HepG2 (cell line): Measurements from ENCODE around the gene AP1M2. TPM values are rescaled to one million over a fixed set of nuclear protein-coding genes. Genes with fewer than 3 reads are reported as not detected.
A peak's percentile ranks its signal among the peaks of the same experiment; 100 is the strongest.

ENCODE experiments used
- GATAD2A ChIP-seq: IDR thresholded peaks from 2 replicates; pipeline ENCODE4 v1.6.1; 2016
- SP5 ChIP-seq: IDR thresholded peaks from 2 replicates; pipeline ENCODE4 v1.6.1; 2016; ENCODE audit warnings: low read depth, borderline replicate concordance
- SRF ChIP-seq: IDR thresholded peaks from 2 replicates; pipeline ENCODE4 v1.6.1; 2011; ENCODE audit warnings: mild to moderate bottlenecking, low read depth, low read length, moderate library complexity
- TOE1 ChIP-seq: sonication (generic); formaldehyde crosslinking; IDR thresholded peaks from 2 replicates; pipeline ENCODE4 v1.4.0; 2020; ENCODE audit warnings: mild to moderate bottlenecking, missing genetic modification reagents
- ZBTB1 ChIP-seq: sonication (generic); formaldehyde crosslinking; IDR thresholded peaks from 2 replicates; pipeline ENCODE4 v1.4.0; 2020; ENCODE audit warnings: missing genetic modification reagents, borderline replicate concordance
- ZNF136 ChIP-seq: sonication (generic); formaldehyde crosslinking; IDR thresholded peaks from 2 replicates; pipeline ENCODE4 v1.8.1; 2022; ENCODE audit warnings: low read depth, mild to moderate bottlenecking, moderate library complexity, missing genetic modification reagents
- ZNF138 ChIP-seq: sonication (generic); formaldehyde crosslinking; IDR thresholded peaks from 2 replicates; pipeline ENCODE4 v1.5.0; 2020; ENCODE audit warnings: mild to moderate bottlenecking, low read depth, missing genetic modification reagents
- ZNF607 ChIP-seq: sonication (generic); formaldehyde crosslinking; IDR thresholded peaks from 2 replicates; pipeline ENCODE4 v1.5.1; 2020; ENCODE audit warnings: missing genetic modification reagents, mild to moderate bottlenecking, borderline replicate concordance
- polyA plus RNA-seq, 8 experiments: library from polyadenylated mRNA; depleted of rRNA in 3 of 8; stranded (reverse) in 7 of 8; unstranded in 1 of 8; fragments of >200 nt; fragmentation: Illumina TruSeq in 4 of 8; extraction: Trizol in 4 of 8; gene quantifications; 2 replicates each; pipeline versions ENCODE4 v1.2.1 to v1.2.3, GENCODE V29; 2011 to 2016; ENCODE audit warnings: low read depth in 4 of 8, missing spikeins in 1 of 8, mixed read lengths in 1 of 8; ENCODE audit not compliant: insufficient read depth in 1 of 8
- total RNA-seq, 5 experiments: library from RNA; depleted of rRNA; stranded (reverse); fragments of >200 nt; fragmentation: Illumina TruSeq; extraction: Trizol; gene quantifications; 2 replicates each; pipeline ENCODE4 v1.2.3, GENCODE V29; 2016; ENCODE audit warnings: low read depth in 1 of 5
- TF ChIP-seq, protein P1 (sequence below): IDR thresholded peaks from 2 replicates; pipeline ENCODE4 v1.6.1; 2016; ENCODE audit warnings: missing genetic modification reagents, missing compliant biosample characterization
- TF ChIP-seq, protein P2 (sequence below): sonication (generic); formaldehyde crosslinking; IDR thresholded peaks from 2 replicates; pipeline ENCODE4 v1.8.1; 2023; ENCODE audit warnings: mild to moderate bottlenecking, missing genetic modification reagents
- TF ChIP-seq, protein P3 (sequence below): sonication (generic); formaldehyde crosslinking; IDR thresholded peaks from 2 replicates; pipeline ENCODE4 v1.5.0; 2020; ENCODE audit warnings: missing genetic modification reagents, mild to moderate bottlenecking, borderline replicate concordance
- TF ChIP-seq, protein P4 (sequence below): sonication (generic); formaldehyde crosslinking; IDR thresholded peaks from 2 replicates; pipeline ENCODE4; 2020; ENCODE audit warnings: missing genetic modification reagents, mild to moderate bottlenecking, borderline replicate concordance
- TF ChIP-seq, protein P5 (sequence below): sonication (generic); formaldehyde crosslinking; IDR thresholded peaks from 2 replicates; pipeline ENCODE4 v1.5.0; 2020; ENCODE audit warnings: mild to moderate bottlenecking, missing genetic modification reagents
- TF ChIP-seq, protein P6 (sequence below): sonication (generic); formaldehyde crosslinking; IDR thresholded peaks from 2 replicates; pipeline ENCODE4 v1.4.0; 2020; ENCODE audit warnings: low read depth, missing genetic modification reagents

AP1M2 gene
- total and polyA plus RNA-seq, 2 of the 13 experiments (the other 11 are each of a cell fraction or from before 2014, with no cell fraction given) = 6.3 to 76.8 TPM

DNA sequence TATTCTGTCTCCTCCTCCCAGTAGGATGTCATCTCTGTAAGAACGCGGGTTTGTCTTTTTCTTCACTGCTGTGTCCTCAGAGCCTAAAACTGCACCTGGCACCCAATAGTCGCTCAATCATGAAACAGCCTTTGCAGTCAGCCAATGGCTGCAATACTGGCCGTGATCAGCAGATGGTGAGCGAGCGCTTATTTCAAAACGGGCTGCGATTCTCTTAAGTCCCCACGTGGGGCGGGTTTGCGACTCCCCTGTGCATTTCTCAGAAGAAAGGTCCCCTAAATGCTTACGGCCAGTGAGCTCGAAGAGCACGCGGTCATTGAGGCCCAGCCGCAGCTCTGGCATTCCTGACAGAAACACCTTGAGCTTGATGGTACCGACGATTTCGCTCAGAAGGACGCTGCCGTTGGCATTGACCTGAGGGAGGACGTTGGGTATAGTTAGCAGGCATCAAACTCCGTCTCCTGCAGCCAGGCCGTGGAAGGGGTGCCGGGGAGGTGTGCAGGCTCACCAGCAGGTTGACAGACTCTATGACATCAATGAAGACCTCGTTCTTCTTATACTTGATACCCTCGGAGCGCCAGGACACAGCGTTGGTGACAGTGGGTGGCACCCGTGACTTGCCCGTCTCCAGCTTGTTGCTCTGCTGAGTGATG lies 6.0 kb downstream of the AP1M2 start (continued):
- TF ChIP-seq, protein P1, sequence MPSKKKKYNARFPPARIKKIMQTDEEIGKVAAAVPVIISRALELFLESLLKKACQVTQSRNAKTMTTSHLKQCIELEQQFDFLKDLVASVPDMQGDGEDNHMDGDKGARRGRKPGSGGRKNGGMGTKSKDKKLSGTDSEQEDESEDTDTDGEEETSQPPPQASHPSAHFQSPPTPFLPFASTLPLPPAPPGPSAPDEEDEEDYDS (CRISPR knock-in tag) = 0 out of 2 replicates have a peak, but pooled peaks have one; percentile 46
- TF ChIP-seq, protein P2, sequence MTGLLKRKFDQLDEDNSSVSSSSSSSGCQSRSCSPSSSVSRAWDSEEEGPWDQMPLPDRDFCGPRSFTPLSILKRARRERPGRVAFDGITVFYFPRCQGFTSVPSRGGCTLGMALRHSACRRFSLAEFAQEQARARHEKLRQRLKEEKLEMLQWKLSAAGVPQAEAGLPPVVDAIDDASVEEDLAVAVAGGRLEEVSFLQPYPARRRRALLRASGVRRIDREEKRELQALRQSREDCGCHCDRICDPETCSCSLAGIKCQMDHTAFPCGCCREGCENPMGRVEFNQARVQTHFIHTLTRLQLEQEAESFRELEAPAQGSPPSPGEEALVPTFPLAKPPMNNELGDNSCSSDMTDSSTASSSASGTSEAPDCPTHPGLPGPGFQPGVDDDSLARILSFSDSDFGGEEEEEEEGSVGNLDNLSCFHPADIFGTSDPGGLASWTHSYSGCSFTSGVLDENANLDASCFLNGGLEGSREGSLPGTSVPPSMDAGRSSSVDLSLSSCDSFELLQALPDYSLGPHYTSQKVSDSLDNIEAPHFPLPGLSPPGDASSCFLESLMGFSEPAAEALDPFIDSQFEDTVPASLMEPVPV = peak; percentile 55; the same call in 1 of the 2 replicates
- 0 out of 2 replicates have a peak, but pooled peaks have one; percentile 53 for TF ChIP-seq ZNF136 (CRISPR knock-in tag)
- no peak for TF ChIP-seq ZNF138 (CRISPR knock-in tag)
- TF ChIP-seq ZNF607 (CRISPR knock-in tag) = peak; percentile 50; the same call in 1 of the 2 replicates
- TF ChIP-seq, protein P3, sequence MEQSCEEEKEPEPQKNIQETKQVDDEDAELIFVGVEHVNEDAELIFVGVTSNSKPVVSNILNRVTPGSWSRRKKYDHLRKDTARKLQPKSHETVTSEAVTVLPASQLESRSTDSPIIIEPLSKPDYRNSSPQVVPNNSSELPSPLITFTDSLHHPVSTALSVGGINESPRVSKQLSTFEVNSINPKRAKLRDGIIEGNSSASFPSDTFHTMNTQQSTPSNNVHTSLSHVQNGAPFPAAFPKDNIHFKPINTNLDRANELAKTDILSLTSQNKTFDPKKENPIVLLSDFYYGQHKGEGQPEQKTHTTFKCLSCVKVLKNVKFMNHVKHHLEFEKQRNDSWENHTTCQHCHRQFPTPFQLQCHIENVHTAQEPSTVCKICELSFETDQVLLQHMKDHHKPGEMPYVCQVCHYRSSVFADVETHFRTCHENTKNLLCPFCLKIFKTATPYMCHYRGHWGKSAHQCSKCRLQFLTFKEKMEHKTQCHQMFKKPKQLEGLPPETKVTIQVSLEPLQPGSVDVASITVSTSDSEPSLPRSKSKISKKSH (CRISPR knock-in tag) = no peak
- no peak for TF ChIP-seq ZBTB1 (CRISPR knock-in tag)
- TF ChIP-seq, protein P4, sequence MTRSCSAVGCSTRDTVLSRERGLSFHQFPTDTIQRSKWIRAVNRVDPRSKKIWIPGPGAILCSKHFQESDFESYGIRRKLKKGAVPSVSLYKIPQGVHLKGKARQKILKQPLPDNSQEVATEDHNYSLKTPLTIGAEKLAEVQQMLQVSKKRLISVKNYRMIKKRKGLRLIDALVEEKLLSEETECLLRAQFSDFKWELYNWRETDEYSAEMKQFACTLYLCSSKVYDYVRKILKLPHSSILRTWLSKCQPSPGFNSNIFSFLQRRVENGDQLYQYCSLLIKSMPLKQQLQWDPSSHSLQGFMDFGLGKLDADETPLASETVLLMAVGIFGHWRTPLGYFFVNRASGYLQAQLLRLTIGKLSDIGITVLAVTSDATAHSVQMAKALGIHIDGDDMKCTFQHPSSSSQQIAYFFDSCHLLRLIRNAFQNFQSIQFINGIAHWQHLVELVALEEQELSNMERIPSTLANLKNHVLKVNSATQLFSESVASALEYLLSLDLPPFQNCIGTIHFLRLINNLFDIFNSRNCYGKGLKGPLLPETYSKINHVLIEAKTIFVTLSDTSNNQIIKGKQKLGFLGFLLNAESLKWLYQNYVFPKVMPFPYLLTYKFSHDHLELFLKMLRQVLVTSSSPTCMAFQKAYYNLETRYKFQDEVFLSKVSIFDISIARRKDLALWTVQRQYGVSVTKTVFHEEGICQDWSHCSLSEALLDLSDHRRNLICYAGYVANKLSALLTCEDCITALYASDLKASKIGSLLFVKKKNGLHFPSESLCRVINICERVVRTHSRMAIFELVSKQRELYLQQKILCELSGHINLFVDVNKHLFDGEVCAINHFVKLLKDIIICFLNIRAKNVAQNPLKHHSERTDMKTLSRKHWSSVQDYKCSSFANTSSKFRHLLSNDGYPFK (CRISPR knock-in tag) = peak; percentile 48; the same call in 1 of the 2 replicates
- no peak for TF ChIP-seq TOE1 (CRISPR knock-in tag)
- peak; percentile 10; the same call in 1 of the 2 replicates for TF ChIP-seq SP5 (CRISPR knock-in tag)
- TF ChIP-seq, protein P5, sequence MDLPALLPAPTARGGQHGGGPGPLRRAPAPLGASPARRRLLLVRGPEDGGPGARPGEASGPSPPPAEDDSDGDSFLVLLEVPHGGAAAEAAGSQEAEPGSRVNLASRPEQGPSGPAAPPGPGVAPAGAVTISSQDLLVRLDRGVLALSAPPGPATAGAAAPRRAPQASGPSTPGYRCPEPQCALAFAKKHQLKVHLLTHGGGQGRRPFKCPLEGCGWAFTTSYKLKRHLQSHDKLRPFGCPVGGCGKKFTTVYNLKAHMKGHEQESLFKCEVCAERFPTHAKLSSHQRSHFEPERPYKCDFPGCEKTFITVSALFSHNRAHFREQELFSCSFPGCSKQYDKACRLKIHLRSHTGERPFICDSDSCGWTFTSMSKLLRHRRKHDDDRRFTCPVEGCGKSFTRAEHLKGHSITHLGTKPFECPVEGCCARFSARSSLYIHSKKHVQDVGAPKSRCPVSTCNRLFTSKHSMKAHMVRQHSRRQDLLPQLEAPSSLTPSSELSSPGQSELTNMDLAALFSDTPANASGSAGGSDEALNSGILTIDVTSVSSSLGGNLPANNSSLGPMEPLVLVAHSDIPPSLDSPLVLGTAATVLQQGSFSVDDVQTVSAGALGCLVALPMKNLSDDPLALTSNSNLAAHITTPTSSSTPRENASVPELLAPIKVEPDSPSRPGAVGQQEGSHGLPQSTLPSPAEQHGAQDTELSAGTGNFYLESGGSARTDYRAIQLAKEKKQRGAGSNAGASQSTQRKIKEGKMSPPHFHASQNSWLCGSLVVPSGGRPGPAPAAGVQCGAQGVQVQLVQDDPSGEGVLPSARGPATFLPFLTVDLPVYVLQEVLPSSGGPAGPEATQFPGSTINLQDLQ (CRISPR knock-in tag) = peak; percentile 45; the same call in 1 of the 2 replicates
- TF ChIP-seq GATAD2A (CRISPR knock-in tag) = peak; percentile 50; the same call in 1 of the 2 replicates
- no peak for TF ChIP-seq SRF
- TF ChIP-seq, protein P6, sequence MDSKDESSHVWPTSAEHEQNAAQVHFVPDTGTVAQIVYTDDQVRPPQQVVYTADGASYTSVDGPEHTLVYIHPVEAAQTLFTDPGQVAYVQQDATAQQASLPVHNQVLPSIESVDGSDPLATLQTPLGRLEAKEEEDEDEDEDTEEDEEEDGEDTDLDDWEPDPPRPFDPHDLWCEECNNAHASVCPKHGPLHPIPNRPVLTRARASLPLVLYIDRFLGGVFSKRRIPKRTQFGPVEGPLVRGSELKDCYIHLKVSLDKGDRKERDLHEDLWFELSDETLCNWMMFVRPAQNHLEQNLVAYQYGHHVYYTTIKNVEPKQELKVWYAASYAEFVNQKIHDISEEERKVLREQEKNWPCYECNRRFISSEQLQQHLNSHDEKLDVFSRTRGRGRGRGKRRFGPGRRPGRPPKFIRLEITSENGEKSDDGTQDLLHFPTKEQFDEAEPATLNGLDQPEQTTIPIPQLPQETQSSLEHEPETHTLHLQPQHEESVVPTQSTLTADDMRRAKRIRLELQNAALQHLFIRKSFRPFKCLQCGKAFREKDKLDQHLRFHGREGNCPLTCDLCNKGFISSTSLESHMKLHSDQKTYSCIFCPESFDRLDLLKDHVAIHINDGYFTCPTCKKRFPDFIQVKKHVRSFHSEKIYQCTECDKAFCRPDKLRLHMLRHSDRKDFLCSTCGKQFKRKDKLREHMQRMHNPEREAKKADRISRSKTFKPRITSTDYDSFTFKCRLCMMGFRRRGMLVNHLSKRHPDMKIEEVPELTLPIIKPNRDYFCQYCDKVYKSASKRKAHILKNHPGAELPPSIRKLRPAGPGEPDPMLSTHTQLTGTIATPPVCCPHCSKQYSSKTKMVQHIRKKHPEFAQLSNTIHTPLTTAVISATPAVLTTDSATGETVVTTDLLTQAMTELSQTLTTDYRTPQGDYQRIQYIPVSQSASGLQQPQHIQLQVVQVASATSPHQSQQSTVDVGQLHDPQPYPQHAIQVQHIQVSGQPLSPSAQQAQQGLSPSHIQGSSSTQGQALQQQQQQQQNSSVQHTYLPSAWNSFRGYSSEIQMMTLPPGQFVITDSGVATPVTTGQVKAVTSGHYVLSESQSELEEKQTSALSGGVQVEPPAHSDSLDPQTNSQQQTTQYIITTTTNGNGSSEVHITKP (CRISPR knock-in tag) = peak; percentile 41; the same call in 1 of the 2 replicates
